Measurements from ENCODE around the gene BTBD9.

The BTBD9 gene

DNA sequence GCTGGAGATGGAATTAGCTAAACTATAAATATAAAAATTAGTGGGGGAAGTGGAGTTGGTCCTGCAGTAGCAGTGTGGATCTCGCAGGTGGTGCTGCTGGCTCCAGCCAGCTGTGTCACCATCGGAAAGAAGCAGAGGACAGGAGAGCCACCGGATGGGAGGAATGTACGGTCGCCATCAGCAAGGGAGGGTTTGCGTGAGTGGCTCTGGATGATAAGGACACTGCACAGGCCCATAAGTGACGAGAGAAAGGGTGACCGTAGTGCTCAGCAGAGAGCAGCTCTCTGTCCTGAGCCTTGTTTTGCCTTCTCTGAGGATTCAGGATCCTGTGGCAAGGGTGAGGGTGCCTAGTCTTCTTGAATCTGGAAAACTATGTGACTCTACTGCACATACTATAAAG is 441.5 kb downstream of the BTBD9 start:
- H3K4me3 ChIP-seq (replicated peaks; ENCODE audit: low read depth, low read length) = no peak overlapping the region
- no peak for DNase-seq (ENCODE audit: low read depth)
- TF ChIP-seq, protein P1, sequence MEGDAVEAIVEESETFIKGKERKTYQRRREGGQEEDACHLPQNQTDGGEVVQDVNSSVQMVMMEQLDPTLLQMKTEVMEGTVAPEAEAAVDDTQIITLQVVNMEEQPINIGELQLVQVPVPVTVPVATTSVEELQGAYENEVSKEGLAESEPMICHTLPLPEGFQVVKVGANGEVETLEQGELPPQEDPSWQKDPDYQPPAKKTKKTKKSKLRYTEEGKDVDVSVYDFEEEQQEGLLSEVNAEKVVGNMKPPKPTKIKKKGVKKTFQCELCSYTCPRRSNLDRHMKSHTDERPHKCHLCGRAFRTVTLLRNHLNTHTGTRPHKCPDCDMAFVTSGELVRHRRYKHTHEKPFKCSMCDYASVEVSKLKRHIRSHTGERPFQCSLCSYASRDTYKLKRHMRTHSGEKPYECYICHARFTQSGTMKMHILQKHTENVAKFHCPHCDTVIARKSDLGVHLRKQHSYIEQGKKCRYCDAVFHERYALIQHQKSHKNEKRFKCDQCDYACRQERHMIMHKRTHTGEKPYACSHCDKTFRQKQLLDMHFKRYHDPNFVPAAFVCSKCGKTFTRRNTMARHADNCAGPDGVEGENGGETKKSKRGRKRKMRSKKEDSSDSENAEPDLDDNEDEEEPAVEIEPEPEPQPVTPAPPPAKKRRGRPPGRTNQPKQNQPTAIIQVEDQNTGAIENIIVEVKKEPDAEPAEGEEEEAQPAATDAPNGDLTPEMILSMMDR (IDR thresholded peaks at IDR 0.05; ENCODE audit: low read length, missing control alignments) = no peak

DNA sequence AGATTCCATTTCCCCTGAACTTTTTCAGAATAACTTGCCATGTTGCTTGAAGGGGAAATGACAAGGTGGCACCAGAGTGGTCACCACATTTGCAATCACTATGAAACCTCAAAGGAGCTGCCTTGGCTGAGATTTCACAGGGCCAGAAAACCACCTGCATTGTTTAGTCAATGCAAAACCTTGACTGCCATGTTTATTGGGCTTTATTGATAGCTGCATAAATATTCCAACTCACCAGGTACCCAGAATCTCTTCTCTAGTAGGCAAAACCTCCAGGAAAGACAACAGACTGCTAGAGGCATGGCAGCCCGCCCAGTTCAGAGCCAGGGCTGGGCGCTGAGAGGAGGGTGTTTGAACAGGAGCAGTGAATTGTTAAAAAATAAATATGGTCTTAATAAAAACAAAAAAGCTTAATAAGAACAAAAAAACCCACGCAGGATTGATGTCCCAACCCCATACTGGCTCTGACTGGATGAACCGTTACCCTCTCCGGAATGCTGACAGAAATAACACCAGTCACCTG is 444.6 kb downstream of the BTBD9 start:
- no peak for DNase-seq (ENCODE audit: low read depth)
- no peak overlapping the region for H3K4me3 ChIP-seq (replicated peaks; ENCODE audit: low read depth, low read length)
- TF ChIP-seq, protein P1 (IDR thresholded peaks at IDR 0.05; ENCODE audit: low read length, missing control alignments) = no peak

DNA sequence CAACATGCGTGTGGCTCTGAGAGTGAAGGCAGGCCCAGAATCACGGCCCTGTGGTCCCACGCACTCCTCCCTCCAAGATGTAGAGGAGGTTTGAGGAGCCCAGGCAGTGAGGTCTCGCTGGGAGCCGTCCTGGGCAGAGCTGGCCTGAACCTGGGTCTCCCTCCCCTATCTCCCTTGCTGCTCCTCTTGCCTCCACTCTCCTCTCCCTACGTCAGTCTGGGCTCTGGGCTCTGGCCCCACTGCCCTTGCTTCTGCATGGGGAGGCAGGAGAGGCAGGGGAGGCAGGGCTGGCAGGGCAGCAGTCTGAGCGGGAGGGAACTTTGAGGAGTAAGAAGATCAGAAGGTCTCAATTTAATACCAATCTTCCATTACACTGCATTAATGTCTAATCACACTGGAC is 445.1 kb downstream of the BTBD9 start:
- TF ChIP-seq, protein P1 (IDR thresholded peaks at IDR 0.05; ENCODE audit: low read length, missing control alignments) = no peak
- H3K4me3 ChIP-seq (replicated peaks; ENCODE audit: low read depth, low read length) = no peak overlapping the region
- no peak for DNase-seq (ENCODE audit: low read depth)

DNA sequence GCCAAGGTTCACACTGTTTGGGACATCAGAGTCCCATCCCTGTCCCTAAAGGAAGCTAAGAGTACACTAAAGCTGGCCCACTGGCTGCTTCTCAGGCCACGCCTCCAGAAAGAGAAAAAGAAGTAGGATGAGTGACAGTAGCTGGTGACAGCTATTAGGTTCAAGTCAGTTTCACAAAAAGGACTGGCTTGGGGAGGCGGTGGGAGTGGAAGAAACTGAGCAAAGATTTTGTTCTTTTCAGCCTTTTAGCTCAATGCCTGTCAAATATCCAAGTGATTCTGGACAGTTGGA is 445.5 kb downstream of the BTBD9 start:
- H3K4me3 ChIP-seq (replicated peaks; ENCODE audit: low read depth, low read length) = no peak overlapping the region
- no peak for DNase-seq (ENCODE audit: low read depth)
- TF ChIP-seq, protein P1 (IDR thresholded peaks at IDR 0.05; ENCODE audit: low read length, missing control alignments) = no peak

DNA sequence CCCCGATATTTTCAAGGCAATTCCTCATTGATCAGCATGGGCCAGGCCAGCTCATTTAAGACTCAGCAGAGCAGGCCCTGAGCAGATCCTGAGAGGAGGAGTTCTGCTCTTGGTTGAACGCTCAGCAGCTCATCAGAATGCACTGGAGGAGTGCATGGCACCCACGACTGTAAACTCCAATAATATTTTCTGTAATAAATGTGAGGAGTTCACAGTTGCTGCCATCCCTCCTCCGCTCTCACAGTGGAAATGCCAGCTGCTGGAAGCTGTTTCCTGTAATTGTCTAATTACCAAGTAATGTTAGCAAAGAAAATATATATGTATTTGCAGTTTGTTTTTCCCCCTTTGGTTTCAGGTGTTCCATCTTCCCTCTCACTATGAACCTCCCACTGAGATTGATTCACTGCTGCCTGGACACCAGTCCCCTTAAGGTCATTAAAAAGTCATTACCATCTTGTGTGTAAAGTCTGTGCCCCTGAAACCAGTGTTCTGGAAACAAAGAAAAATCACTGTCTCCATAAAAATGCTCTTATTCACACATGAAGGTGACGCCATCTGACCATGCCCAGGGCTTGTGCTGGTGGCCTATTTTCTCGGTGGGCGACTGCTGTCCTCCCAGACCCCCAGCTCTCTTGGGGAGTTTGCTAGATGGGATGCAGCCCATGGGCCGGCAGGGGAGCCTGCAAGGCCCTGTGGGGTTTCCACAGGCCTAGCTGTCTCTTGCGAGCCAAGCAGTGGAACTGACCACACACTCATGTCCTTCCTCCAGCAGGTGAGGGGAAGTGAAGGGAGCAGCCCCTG is 446.0 kb downstream of the BTBD9 start:
- no peak for DNase-seq (ENCODE audit: low read depth)
- H3K4me3 ChIP-seq (replicated peaks; ENCODE audit: low read depth, low read length) = no peak overlapping the region
- TF ChIP-seq, protein P1 (IDR thresholded peaks at IDR 0.05; ENCODE audit: low read length, missing control alignments) = no peak

DNA sequence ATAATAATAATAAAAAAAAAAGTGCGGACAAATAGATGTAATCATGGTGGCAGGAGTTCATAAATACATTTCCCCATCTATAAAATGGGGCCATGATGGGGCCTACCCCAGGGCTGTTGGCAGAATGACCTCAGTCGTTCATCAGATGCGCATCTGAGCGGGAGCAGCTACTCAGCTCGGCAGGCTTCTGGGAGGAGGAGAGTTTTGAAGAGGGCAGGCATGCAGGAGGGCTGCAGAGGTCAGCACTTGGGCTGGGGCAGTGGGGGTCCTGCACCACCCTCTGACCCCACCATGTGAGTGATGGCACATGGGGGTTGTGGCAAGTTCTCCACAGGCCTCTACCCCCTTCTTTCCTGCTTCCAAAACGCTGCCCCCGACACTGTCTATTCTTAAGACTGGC is 446.7 kb downstream of the BTBD9 start:
- TF ChIP-seq, protein P1 (IDR thresholded peaks at IDR 0.05; ENCODE audit: low read length, missing control alignments) = no peak
- DNase-seq (ENCODE audit: low read depth) = no peak
- H3K4me3 ChIP-seq (replicated peaks; ENCODE audit: low read depth, low read length) = no peak overlapping the region

DNA sequence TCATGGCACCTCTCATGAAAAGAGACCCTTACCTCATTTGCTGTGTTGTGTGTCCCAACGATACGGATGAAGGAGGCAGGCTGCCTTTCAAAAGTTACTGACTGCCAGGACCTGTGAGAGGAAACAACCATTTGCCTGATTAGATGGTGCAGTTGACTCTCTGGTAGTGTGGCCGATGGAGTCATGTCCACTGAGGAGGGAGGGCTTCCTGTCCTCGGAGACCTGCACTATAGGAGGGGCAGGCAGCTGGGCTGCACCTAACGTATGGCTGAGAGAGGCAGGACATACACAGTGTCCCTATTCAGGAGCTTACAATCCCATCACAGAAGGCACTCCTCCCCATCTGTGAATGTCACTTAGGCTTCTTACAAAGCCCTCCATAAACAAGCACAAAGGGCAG is 447.2 kb downstream of the BTBD9 start:
- no peak for DNase-seq (ENCODE audit: low read depth)
- no peak overlapping the region for H3K4me3 ChIP-seq (replicated peaks; ENCODE audit: low read depth, low read length)
- TF ChIP-seq, protein P1 (IDR thresholded peaks at IDR 0.05; ENCODE audit: low read length, missing control alignments) = no peak

All from fibroblast of pulmonary artery (primary cell).